Keratinocyte (primary cell): Measurements from ENCODE around the gene PPP1R26. TPM values are rescaled to one million over a fixed set of nuclear protein-coding genes. Genes with fewer than 3 reads are reported as not detected.

ENCODE experiments used
- DNase-seq: peaks from one replicate; pipeline ENCODE4 v3.0.0-alpha.2; 2011; ENCODE audit warnings: low read depth, missing footprints, low spot score
- FAIRE-seq: peaks from 2 replicates; lab custom pipeline; 2011; peaks lifted over from hg19 to GRCh38; lab: Jason Lieb, UNC
- H2AFZ ChIP-seq: 2 replicates; pipeline ENCODE4 v1.6.0; 2012; ENCODE audit warnings: low read length, control low read depth, inconsistent platforms; ENCODE audit not compliant: control insufficient read depth
- H3K27ac ChIP-seq: 2 replicates; pipeline ENCODE4 v1.5.1; 2011; ENCODE audit warnings: low read length; ENCODE audit not compliant: control insufficient read depth, insufficient read depth
- H3K27me3 ChIP-seq: 3 replicates; pipeline ENCODE4 v1.6.0; 2011; ENCODE audit warnings: low read length; ENCODE audit not compliant: control insufficient read depth, insufficient read depth; ENCODE audit errors: extremely low read depth
- H3K36me3 ChIP-seq, 2 experiments: 2 replicates in 1 of 2; 3 replicates in 1 of 2; pipeline ENCODE4 v1.5.1; 2011; ENCODE audit warnings: low read length in 2 of 2, mild to moderate bottlenecking in 1 of 2; ENCODE audit not compliant: control insufficient read depth in 2 of 2, insufficient read depth in 2 of 2; ENCODE audit errors: extremely low read depth in 1 of 2
- H3K4me1 ChIP-seq: 3 replicates; pipeline ENCODE4 v1.5.1; 2011; ENCODE audit warnings: low read length; ENCODE audit not compliant: control insufficient read depth, insufficient read depth; ENCODE audit errors: extremely low read depth
- H3K4me2 ChIP-seq: 3 replicates; pipeline ENCODE4 v1.6.0; 2011; ENCODE audit warnings: low read depth, low read length; ENCODE audit not compliant: control insufficient read depth, insufficient read depth; ENCODE audit errors: extremely low read depth
- H3K4me3 ChIP-seq, 3 experiments: fragments of 200-600 bp in 1 of 3; sonication (generic) in 1 of 3; 2 replicates in 2 of 3; 3 replicates in 1 of 3; pipeline ENCODE4 v1.5.1; 2011 to 2016; ENCODE audit warnings: low read length in 3 of 3, mild to moderate bottlenecking in 3 of 3, control low read depth in 2 of 3, inconsistent platforms in 1 of 3, low read depth in 1 of 3, mixed read lengths in 1 of 3, mixed run types in 1 of 3, moderate library complexity in 1 of 3; ENCODE audit not compliant: control insufficient read depth in 2 of 3, insufficient read depth in 2 of 3; ENCODE audit errors: extremely low read depth in 1 of 3
- H3K79me2 ChIP-seq: 2 replicates; pipeline ENCODE4 v1.6.0; 2012; ENCODE audit warnings: low read length; ENCODE audit not compliant: control insufficient read depth, insufficient read depth
- H3K9ac ChIP-seq: 3 replicates; pipeline ENCODE4 v1.6.0; 2011; ENCODE audit warnings: low read length; ENCODE audit not compliant: control insufficient read depth, insufficient read depth; ENCODE audit errors: extremely low read depth
- H3K9me1 ChIP-seq: 3 replicates; pipeline ENCODE4 v1.6.0; 2011; ENCODE audit warnings: low read length; ENCODE audit not compliant: control insufficient read depth, insufficient read depth; ENCODE audit errors: extremely low read depth
- H3K9me3 ChIP-seq: 2 replicates; pipeline ENCODE4 v1.5.1; 2012; ENCODE audit warnings: low read depth, low read length; ENCODE audit not compliant: control insufficient read depth
- H4K20me1 ChIP-seq: 3 replicates; pipeline ENCODE4 v1.6.0; 2011; ENCODE audit warnings: low read length; ENCODE audit not compliant: control insufficient read depth, insufficient read depth; ENCODE audit errors: extremely low read depth
- CTCF ChIP-seq, 3 experiments: IDR thresholded peaks in 1 of 3; conservative IDR thresholded peaks in 1 of 3; optimal IDR thresholded peaks in 1 of 3; 2 replicates in 2 of 3; 3 replicates in 1 of 3; pipeline versions ENCODE3 to v1.5.1; 2011; ENCODE audit warnings: low read length in 3 of 3, mild to moderate bottlenecking in 3 of 3, moderate library complexity in 2 of 3, control low read depth in 1 of 3, inconsistent platforms in 1 of 3; ENCODE audit not compliant: insufficient read depth in 2 of 3; ENCODE audit errors: extremely low read depth in 1 of 3
- EZH2 ChIP-seq: IDR thresholded peaks from one replicate; pipeline ENCODE4 v1.6.1; 2012; ENCODE audit warnings: inconsistent platforms, mild to moderate bottlenecking, low read length, moderate library complexity
- dilution Hi-C: fragments of 300-500 bp; cut with MboI; formaldehyde crosslinking; loops from one replicate; pipeline ENCODE4 v1.7.0; 2020; ENCODE audit warnings: low sequenced_read_pairs; ENCODE audit not compliant: extremely low pct_ligation_motif_present
- polyA plus RNA-seq, 5 experiments: library from polyadenylated mRNA; depleted of rRNA in 3 of 5; stranded (reverse) in 3 of 5; stranded (forward) in 1 of 5; unstranded in 1 of 5; fragments of >200 nt; gene quantifications; 1 replicate in 1 of 5; 2 replicates in 3 of 5; 3 replicates in 1 of 5; pipeline versions ENCODE4 v1.2.1 to v1.2.3, GENCODE V29; 2011 to 2012; ENCODE audit warnings: missing spikeins in 2 of 5, low read depth in 1 of 5, low replicate concordance in 1 of 5

PPP1R26 gene
- polyA plus RNA-seq, 1 donor (not counting 4 experiments of a cell fraction or from before 2014, with no cell fraction given), result 4.3 TPM

GRCh38 chr9:135461936-135462335, 17.6 kb upstream of the PPP1R26 start:
- Histone ChIP-seq H3K27ac (no peak overlapping the region), H3K9me1 (no peaks in the 10 kb centered on the region), H4K20me1 (no peaks in the 10 kb centered on the region), H3K36me3 (no peaks in the 10 kb centered on the region), H3K79me2 (no peaks in the 10 kb centered on the region), H3K9me3 (no peaks in the 10 kb centered on the region), H3K4me3 (no peak overlapping the region), H3K4me2 (no peak overlapping the region), H2AFZ (no peak overlapping the region), H3K9ac (no peak overlapping the region), H3K4me1 (peaks cover 12% of the 10 kb centered on the region), H3K27me3 (peaks cover under 1% of the 10 kb centered on the region)
- no peak for FAIRE-seq
- dilution Hi-C loops, result no loop called here
- DNase-seq, result no peak
- no peak for TF ChIP-seq CTCF (optimal IDR thresholded peaks at IDR 0.05 in 1 of 3, IDR thresholded peaks at IDR 0.05 in 1 of 3, conservative IDR thresholded peaks at IDR 0.05 in 1 of 3; ENCODE audit: extremely low read depth in 1 of 3, insufficient read depth in 2 of 3, low read length in 3 of 3)
- TF ChIP-seq EZH2, result no peak

- Histone ChIP-seq H3K36me3 (no peaks in the 10 kb centered on the region), H3K9me1 (no peaks in the 10 kb centered on the region), H3K9me3 (no peaks in the 10 kb centered on the region), H3K9ac (no peak overlapping the region), H3K4me3 (no peak overlapping the region), H3K27me3 (no peaks in the 10 kb centered on the region), H3K4me2 (peak overlapping the region; percentile 1), H3K27ac (no peak overlapping the region), H2AFZ (no peak overlapping the region), H3K79me2 (no peaks in the 10 kb centered on the region), H4K20me1 (no peaks in the 10 kb centered on the region), H3K4me1 (peaks cover 14% of the 10 kb centered on the region)
- dilution Hi-C loops, result no loop called here
- DNase-seq (no peak), FAIRE-seq (peak; percentile 53)
- TF ChIP-seq EZH2, result no peak
- TF ChIP-seq CTCF (optimal IDR thresholded peaks at IDR 0.05 in 1 of 3, IDR thresholded peaks at IDR 0.05 in 1 of 3, conservative IDR thresholded peaks at IDR 0.05 in 1 of 3; ENCODE audit: extremely low read depth in 1 of 3, insufficient read depth in 2 of 3, low read length in 3 of 3), result no peak
These were observed 16.4 kb upstream of the PPP1R26 start for GRCh38 chr9:135463140-135463539.
